COLO668 (cell line): ENCODE results near the gene PIGQ.
A peak's percentile ranks its signal among the peaks of the same experiment; 100 is the strongest.

ENCODE experiments used
- DNase-seq: peaks from one replicate; lab custom pipeline; 2025; ENCODE audit not compliant: unreplicated experiment; lab: John Stamatoyannopoulos, UW

The PIGQ gene

DNA sequence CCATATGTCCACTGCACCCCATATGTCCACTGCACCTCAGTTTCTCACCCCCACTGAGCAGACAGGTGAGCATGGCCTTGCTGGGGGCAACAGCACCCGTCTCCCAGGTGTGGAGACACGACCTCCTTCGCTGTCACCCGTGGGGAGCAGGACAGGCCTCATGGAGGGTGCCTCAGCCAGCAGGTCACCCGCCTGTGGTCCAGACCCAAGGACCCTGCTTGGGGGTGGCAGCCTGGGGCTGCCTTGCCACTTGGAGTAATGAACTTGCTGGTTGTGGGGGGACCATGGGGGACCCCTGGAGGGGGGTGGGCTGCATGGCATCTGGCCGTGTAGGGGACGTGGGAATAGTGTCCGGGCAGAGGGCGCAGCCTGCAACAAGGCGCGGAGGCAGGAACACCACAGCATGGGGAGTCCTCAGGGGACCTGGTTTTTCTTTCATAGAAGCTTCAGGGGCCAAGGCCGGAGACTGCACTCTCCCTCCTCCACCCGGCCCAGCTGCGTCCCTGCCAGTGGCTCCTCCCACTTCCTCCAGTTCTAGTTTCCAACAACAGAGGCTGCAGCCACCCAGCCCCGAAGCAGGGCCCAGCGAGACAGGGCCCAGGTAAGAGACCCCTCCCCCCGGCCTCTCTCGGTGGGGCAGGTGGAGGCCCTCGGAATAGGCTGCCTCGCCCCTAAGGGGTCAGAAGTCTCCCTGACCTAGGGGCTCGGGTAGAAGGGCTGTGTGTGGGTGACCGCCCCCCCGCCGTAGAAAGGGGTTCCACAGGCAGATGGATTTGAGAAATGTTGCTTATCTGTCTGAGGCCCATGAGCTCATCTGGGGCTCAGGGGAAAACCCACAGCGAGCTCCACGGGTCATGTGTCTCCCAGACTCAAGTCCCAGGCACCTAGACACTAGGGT lies 3.0 kb upstream of the PIGQ start, which contains the start of gene NHLRC4:
Gene NHLRC4, plus strand, starts transcription at position 531 of the 898 bp plus-strand sequence. CDS start 1,043 bp downstream, outside the sequence.
- peak; percentile 68 for DNase-seq

DNA sequence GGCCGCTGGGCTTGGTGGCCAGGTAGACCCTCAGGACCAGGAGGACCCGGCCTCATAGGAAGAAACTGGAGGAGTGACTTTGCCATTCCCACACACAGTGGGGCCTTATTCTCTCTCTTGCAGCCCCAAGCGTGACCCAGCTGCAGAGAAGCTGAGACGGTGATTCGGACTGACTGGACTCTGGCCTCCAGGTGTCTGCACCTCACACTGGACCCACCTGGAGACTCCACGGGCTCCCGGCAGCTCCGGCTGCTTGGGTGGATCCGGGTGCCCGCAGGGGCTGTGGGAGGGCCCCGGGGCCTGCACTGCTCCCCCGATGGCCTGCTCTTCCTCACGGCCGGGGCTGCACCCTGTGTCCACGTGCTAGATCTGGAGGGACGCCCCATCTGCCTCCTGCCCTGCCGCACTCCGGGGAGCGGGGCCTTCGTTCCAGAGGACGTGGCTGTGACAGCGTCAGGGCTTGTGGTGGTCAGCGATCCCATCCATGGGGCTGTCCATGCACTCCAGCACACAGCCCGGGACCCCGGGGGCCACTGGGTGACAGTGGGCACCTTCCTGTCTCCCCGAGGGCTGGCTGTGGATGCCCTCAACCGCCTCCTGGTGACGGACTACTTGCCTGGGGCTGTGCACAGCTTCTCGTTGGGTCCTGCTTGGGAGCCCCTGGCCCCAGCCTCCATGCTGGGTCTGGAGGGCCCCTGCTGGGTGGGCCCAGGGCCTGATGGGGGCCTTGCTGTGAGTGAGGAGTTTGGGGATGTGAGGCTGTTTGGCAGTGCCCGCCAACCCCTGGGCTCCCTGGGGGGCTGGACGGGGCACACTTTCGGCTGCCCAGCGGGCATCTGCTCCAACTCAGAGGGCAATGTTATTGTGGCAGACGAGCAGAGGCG lies 2.2 kb upstream of the PIGQ start:
- DNase-seq: no peak

GRCh38 chr16:568401-569258 lies 1.1 kb upstream of the PIGQ start:
- no peak for DNase-seq

DNA sequence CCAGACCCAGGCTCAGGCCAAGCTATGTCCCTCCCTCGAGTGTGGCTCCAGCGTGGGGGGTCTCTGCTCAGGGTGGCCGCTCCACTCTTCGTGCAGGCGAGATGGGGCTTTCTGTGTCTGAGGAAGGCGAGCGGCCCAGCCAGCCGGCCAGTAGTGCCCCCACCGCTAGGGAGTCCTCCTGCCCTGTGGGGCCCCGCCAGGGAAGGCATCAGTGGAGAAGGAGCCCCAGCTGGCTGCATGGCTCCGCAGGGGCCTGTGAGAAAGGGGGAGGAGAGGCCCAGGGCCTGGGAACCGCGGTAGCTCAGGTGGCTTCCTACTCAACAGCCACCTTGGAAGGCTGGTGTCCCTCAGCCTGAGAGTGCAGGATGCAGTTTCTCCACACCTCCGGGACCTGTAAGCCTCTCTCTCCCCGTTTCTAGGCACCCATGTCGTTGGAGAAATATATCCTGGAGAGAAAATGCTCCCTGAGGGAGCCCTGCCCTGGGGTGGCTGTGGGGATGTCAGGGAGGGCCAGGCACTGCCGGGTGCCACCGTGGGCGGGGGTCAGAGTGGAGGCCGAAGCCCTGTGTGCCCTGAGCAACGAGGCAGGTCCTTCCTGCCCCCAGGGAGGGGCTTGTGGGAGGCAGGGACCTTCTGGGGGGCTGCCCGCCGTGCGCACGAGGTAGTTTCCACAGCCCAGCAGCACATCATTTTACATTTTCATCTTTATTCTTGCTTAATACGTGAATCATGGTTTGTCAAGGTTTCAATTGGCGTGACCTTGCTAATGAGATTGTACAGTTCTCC lies 3.3 kb downstream of the PIGQ start:
- DNase-seq: no peak

- DNase-seq: peak; percentile 24
Observed at GRCh38 chr16:574021-574760, 4.4 kb downstream of the PIGQ start.

GRCh38 chr16:575354-576196 lies 5.8 kb downstream of the PIGQ start:
- DNase-seq: no peak

DNA sequence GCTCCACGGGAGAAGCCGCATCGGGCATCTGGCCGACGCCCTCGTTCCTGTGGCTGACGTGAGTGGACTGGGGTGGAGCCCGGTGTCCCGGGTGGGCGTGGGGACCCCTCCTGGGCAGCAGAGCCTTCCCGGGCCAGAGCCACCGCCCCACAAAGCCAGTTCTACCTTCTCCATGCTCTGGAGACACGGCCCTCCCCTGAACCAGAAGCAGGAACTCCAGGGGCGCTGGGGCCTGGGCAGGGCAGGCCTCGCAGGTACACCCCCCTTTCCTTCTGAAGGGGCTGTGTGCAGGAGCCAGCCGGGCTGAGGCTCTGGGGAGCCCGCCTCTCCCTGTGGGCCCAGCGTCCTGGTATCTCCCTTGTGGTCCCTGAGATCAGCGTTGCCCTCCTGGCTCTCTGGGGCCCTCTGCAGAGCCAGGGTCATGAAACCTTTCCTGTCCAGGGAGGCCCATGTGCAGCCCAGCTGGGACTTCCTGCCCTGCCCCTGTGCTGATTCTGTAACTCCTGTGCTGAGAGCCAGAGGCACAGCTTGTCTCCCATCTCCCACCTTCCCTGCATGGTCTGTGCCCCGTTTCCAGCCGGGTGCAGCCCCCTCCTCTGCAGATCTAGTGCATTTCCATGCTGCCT lies 6.5 kb downstream of the PIGQ start:
- no peak for DNase-seq

- DNase-seq: no peak
Observed at GRCh38 chr16:576823-577201, 7.0 kb downstream of the PIGQ start.

DNA sequence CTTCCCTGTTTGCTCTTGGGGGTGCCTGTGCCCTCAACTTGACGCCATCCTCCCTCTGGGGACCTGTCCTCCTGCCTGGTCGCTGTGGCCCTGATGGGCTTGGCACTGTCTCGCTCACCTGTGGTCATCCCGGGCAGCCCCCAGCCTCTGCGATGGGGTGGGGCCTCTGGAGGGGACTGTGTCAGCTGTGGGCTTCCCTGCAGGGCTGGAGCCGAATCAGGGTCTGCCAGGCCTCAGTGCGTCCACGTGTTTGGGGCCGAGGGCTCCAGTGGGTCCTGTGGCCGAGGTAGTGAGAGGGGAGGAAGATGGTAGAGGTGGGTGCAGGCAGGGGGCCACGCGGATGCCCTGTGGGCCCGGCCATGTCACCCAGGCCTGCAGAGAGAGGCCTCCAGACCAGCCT lies 8.0 kb downstream of the PIGQ start:
- DNase-seq: no peak

- DNase-seq: no peak
Observed at GRCh38 chr16:578232-578869, 8.6 kb downstream of the PIGQ start.

GRCh38 chr16:578870-579405 lies 9.2 kb downstream of the PIGQ start:
- peak; percentile 84 for DNase-seq

- no peak for DNase-seq
Observed at GRCh38 chr16:580141-580945, 10.6 kb downstream of the PIGQ start.

DNA sequence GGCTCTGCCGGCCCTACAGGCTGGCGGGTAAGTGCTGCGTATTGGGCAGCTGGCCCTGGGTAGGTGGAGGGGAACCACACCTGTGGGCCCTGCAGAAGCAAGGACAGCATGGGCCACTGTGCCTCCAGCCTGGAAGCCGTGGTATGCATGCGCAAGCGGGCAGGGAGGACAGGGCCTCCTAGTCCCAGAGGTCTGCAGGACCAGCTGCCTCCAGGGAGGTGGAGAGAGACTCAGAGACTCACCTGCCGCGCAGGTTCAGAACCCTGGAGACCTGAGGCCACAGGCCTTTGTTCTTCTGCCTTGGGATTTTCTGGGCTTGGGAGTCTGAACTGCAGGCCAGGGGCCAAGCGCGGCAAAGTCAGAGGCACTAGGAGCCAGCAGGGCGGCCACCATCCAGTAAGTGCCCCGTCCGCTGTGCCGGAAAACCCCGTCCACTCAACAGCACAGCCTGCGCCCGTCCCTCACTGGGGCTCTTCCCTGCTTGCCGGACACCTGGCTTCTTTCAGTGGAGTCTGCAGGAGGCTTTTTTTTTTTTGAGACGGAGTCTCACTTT lies 11.3 kb downstream of the PIGQ start:
- DNase-seq: no peak

GRCh38 chr16:582218-582613 lies 12.4 kb downstream of the PIGQ start:
- no peak for DNase-seq

DNA sequence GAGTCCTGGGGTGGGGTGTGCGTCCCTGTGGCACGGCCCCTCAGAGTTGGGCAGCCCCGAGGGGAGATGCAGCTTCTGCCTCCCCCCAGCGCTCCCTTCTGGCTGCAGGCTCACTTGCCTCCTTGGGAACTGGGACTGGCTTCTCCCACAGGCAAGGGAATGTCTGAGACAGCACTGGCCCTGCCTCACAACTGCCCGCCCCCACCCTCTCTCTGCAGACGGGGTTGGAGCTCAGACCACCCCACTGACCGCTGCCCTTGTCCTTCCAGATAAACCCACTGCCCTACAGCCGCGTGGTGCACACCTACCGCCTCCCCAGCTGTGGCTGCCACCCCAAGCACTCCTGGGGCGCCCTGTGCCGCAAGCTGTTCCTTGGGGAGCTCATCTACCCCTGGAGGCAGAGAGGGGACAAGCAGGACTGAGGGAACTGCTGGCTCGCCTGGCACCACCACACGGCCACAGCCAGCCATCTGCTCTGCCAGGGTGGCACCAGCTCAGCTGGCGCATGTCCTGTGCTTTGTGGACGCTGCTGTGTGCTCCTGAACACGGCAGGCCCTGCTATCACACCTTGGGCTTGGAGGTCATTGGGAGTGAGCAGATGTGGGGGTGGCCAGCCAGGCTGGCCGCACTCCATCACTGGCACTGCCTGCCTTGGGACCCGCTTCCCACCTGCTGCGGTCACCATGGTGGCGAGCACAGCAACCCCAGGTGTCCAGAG lies 13.0 kb downstream of the PIGQ start:
- DNase-seq: no peak

DNA sequence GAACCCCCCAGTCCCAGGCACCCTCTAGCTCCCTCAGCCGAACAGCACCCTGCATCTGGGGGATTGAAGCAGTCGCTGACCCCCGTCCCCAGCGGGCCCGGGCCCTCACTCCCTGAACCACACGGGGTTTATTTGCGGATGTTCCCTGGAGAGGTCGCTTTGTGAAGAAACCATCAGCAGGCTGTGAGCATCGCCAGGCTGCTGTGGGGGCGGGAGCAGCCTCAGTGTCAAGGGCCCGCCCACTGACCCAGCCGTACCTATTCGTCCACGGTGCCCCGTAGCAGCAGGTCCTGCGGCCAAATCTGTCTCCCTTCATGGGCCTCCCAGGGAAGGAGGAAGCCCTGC lies 13.7 kb downstream of the PIGQ start:
- DNase-seq: peak; percentile 58
